Stimulated activated CD4-positive, alpha-beta T cell treated with anti-CD3 and anti-CD28 coated beads, Interleukin-1b, Interleukin-23, amount 100 ng/mL, for 4 hours (primary cell): ENCODE results near the gene DDX42.
A peak's percentile ranks its signal among the peaks of the same experiment; 100 is the strongest.

ENCODE experiments used
- DNase-seq, 2 donors: peaks; one replicate each; pipeline ENCODE4 v3.0.0-alpha.2; 2020; ENCODE audit warnings: low read depth in 2 of 2

The DDX42 gene

GRCh38 chr17:63774141-63774968, at the start of gene DDX42:
TSS of gene DDX42 (plus strand) at chr17:63774170. CDS start at chr17:63787050, 12,880 bp downstream.
- peak in 1 of 2 donors; percentile 84 for DNase-seq

- DNase-seq: no peak
These were observed 38.3 kb upstream of the DDX42 start for GRCh38 chr17:63735691-63736090.

GRCh38 chr17:63740464-63741142, 33.4 kb upstream of the DDX42 start:
- DNase-seq: no peak

- DNase-seq: no peak
These were observed 32.9 kb upstream of the DDX42 start for GRCh38 chr17:63741143-63741407.

- peak; percentile 97 to 99 for DNase-seq
These were observed 32.4 kb upstream of the DDX42 start, which contains the start of gene STRADA for GRCh38 chr17:63741408-63742173. TSS of gene STRADA (minus strand) at chr17:63741799. CDS start at chr17:63728369, 13,430 bp downstream.

GRCh38 chr17:63751806-63752205, 22.2 kb upstream of the DDX42 start:
- DNase-seq: no peak

GRCh38 chr17:63752707-63753106, 21.3 kb upstream of the DDX42 start:
- DNase-seq: no peak

GRCh38 chr17:63753215-63753614, 20.8 kb upstream of the DDX42 start:
- no peak for DNase-seq

GRCh38 chr17:63754046-63754445, 19.9 kb upstream of the DDX42 start:
- DNase-seq: no peak

- DNase-seq: no peak
These were observed 15.5 kb upstream of the DDX42 start for GRCh38 chr17:63758428-63758827.

- DNase-seq: no peak
These were observed 13.0 kb upstream of the DDX42 start for GRCh38 chr17:63760771-63761539.

GRCh38 chr17:63762161-63763078, 11.6 kb upstream of the DDX42 start:
- DNase-seq: no peak

- no peak for DNase-seq
These were observed 9.3 kb upstream of the DDX42 start for GRCh38 chr17:63764716-63765115.

- DNase-seq: no peak
These were observed 7.2 kb upstream of the DDX42 start for GRCh38 chr17:63766754-63767153.

GRCh38 chr17:63768433-63768832, 5.5 kb upstream of the DDX42 start:
- no peak for DNase-seq

- DNase-seq: no peak
These were observed 1.1 kb upstream of the DDX42 start for GRCh38 chr17:63772801-63773271.

- DNase-seq: peak; percentile 92 to 96
These were observed 464 bp upstream of the DDX42 start, which contains the start of gene CCDC47 for GRCh38 chr17:63773272-63774140. TSS of gene CCDC47 (minus strand) at chr17:63773597. CDS start at chr17:63766175, 7,422 bp downstream.

- DNase-seq: no peak
These were observed 947 bp downstream of the DDX42 start for GRCh38 chr17:63774969-63775265.

GRCh38 chr17:63775420-63775819, 1.4 kb downstream of the DDX42 start:
- no peak for DNase-seq

- DNase-seq: no peak
These were observed 6.5 kb downstream of the DDX42 start for GRCh38 chr17:63780507-63780906.
